ENCODE data around the gene CYLC1.

Gene CYLC1

DNA sequence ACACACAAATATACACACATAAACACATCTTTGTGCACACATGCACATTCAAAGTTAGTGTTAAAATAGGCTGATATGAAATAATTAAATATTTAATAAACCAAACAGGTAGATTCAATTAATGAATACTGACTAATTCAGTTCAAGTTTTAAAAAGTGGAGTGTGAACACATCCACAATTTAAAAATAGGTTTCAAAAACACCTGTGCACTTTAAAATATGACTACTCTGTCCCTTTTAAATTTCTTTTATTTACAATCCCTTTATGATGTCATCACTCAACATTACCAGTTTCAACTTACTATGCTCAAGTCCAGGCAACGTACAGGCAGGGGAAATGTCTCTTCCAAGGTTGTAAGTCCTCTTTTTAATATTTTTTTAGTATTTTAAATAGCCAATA is at the start of gene CYLC1:
Gene CYLC1, plus strand, starts transcription at position 301 of the 400 bp plus-strand sequence. Its CDS starts 37 bp downstream, at position 338.
- DNase-seq, result no peak

DNA sequence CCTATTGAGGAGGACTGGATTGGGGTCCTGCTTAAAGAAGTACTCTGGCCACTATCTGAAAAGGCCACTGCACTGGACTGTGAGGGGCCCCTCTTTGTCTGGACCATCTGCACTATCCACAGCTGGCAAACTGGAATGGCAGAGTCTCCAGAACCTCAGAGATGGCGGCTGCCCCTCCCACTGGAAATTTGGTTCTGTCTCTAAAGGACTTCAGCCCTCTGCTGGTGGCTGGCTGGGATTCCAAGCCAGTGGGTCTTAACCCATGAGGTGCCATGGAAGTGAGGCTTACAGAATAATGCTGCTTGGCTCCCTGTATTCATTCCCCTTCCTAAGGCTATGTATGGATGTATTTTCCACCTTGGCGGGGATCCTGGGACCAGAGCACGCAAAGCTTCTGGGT is 41.6 kb upstream of the CYLC1 start:
- no peak for DNase-seq

- DNase-seq, result no peak
Measured at GRCh38 chrX:83829874-83830273, 31.1 kb upstream of the CYLC1 start.

- DNase-seq, result no peak
Measured at GRCh38 chrX:83845397-83845796, 15.5 kb upstream of the CYLC1 start.

GRCh38 chrX:83847339-83847738 is 13.6 kb upstream of the CYLC1 start:
- DNase-seq, result no peak

- DNase-seq, result no peak
Measured at GRCh38 chrX:83888585-83888984, 27.6 kb downstream of the CYLC1 start.

DNA sequence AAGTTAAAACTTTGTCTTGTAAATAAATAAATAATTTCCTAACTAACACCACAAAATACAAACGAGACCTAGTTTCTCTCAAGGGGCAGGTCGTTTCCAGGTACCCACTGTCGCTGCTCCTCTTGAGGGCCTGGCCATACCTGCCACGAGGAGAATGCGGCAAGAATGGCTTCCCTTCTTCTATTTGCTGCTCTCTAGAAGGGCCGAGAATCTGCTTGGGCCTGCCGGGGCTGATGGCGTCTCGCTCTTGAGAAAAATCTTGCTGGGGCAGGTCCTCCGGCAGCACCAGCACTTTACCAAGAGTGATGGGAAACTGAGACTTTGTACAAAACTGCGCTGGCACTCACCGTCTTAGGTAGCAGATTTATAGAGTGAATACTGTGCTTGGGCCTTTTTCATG is 31.5 kb downstream of the CYLC1 start:
- no peak for DNase-seq

- no peak for DNase-seq
Measured at GRCh38 chrX:83906921-83907320, 46.0 kb downstream of the CYLC1 start.

GRCh38 chrX:83916525-83916924 is 55.6 kb downstream of the CYLC1 start:
- no peak for DNase-seq

DNA sequence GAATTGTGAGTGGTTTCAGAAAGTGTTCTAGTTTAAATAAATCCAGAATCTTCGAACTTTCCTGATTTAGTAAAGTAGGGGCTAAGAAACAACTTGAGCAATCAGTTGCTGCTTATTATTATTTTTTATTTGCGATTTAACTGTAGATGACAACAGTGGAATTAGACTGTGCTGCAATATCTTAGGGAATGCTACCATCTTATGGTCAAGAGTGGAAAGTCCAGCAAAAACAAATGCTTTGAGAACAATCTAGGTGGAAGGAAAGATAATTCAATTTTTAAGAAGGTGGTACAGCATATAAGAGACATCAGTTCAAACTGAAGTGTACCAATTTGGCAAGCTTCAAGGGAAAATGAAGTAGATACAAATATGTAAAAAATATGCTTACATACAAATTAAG is 73.3 kb downstream of the CYLC1 start:
- no peak for DNase-seq
